ENCODE data around the gene SOCS4.

The SOCS4 gene

GRCh38 chr14:55097881-55098560 is 71.0 kb downstream of the SOCS4 start:
- in situ Hi-C loops (cut with HindIII; ENCODE audit: low sequenced_read_pairs): no loop called here
- TF ChIP-seq, protein P1, sequence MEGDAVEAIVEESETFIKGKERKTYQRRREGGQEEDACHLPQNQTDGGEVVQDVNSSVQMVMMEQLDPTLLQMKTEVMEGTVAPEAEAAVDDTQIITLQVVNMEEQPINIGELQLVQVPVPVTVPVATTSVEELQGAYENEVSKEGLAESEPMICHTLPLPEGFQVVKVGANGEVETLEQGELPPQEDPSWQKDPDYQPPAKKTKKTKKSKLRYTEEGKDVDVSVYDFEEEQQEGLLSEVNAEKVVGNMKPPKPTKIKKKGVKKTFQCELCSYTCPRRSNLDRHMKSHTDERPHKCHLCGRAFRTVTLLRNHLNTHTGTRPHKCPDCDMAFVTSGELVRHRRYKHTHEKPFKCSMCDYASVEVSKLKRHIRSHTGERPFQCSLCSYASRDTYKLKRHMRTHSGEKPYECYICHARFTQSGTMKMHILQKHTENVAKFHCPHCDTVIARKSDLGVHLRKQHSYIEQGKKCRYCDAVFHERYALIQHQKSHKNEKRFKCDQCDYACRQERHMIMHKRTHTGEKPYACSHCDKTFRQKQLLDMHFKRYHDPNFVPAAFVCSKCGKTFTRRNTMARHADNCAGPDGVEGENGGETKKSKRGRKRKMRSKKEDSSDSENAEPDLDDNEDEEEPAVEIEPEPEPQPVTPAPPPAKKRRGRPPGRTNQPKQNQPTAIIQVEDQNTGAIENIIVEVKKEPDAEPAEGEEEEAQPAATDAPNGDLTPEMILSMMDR (IDR thresholded peaks at IDR 0.05; ENCODE audit: low read depth, low read length): no peak
- H3K4me3 ChIP-seq (ENCODE audit: low read depth, low read length): no peak overlapping the region
- DNase-seq (ENCODE audit: low read depth, low spot score): no peak

DNA sequence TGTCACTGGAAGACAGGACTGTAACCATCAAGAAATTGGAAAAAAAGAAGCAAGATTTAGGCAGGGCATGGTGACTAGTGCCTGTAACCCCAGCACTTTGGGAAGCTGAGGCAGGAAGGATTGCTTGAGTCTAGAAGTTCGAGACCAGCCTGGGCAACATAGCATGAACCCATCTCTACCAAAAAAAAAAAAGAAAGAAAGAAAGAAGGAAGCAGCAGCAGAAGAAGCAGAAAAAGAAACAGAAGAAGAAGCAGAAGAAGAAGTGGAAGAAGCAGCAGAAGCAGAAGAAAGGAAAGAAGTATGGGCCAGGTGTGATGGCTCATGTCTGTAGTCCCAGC is 71.5 kb downstream of the SOCS4 start:
- in situ Hi-C loops (cut with HindIII; ENCODE audit: low sequenced_read_pairs): no loop called here
- TF ChIP-seq, protein P1 (IDR thresholded peaks at IDR 0.05; ENCODE audit: low read depth, low read length): no peak
- DNase-seq (ENCODE audit: low read depth, low spot score): no peak
- no peak overlapping the region for H3K4me3 ChIP-seq (ENCODE audit: low read depth, low read length)
